ENCODE results near the gene IQSEC3.
A peak's percentile ranks its signal among the peaks of the same experiment; 100 is the strongest.
"Not testable (repeated sequence)": the region's sequence is repeated elsewhere in the genome, so short reads cannot be mapped to it uniquely, and the experiment has no call there.

IQSEC3 gene

GRCh38 chr12:180445-180844 is 113.9 kb downstream of the IQSEC3 start:
- no peak overlapping the region for H3K27ac ChIP-seq (ENCODE audit: low read length)
- peaks cover 10 to 15% of the 10 kb centered on the region in 2 donors for H3K27me3 ChIP-seq (ENCODE audit: control insufficient read depth in 1 of 2, insufficient read depth in 2 of 2, low read length in 2 of 2)
- no peaks in the 10 kb centered on the region for H3K36me3 ChIP-seq (ENCODE audit: control insufficient read depth in 2 of 2, insufficient read depth in 2 of 2, low read length in 2 of 2)
- H3K4me3 ChIP-seq (ENCODE audit: low read length in 2 of 2) = no peak overlapping the region
- H3K4me1 ChIP-seq (ENCODE audit: control insufficient read depth, insufficient read depth, low read length) = peaks cover 10% of the 10 kb centered on the region
- H3K9ac ChIP-seq (ENCODE audit: low read length in 2 of 2) = no peak overlapping the region
- H3K9me3 ChIP-seq (ENCODE audit: control insufficient read depth in 2 of 2, low read length in 2 of 2) = no peaks in the 10 kb centered on the region

DNA sequence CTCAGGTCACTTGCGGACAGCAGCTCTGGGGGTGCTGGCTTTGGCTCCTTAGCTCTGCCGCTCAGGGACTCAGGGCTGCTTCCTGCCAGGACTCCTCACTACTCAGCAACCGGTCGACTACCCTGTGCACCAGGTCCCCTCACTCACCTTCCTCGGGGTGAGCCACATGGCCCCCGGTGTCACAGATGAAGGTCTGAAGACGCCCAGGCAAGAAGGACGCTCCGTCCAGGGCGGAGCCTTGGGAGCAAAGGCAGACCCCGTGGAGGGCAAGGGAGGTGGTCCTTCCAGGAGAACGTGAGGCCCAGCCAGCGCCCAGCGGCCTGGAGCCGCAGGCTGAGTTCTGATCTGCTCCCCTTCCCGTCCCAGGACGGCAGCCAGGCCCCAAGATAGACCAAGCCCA is 115.4 kb downstream of the IQSEC3 start:
- Histone ChIP-seq H3K27ac (ENCODE audit: low read length) (no peak overlapping the region), H3K4me1 (ENCODE audit: control insufficient read depth, insufficient read depth, low read length) (peaks cover 5% of the 10 kb centered on the region), H3K4me3 (ENCODE audit: low read length in 2 of 2) (no peak overlapping the region)

DNA sequence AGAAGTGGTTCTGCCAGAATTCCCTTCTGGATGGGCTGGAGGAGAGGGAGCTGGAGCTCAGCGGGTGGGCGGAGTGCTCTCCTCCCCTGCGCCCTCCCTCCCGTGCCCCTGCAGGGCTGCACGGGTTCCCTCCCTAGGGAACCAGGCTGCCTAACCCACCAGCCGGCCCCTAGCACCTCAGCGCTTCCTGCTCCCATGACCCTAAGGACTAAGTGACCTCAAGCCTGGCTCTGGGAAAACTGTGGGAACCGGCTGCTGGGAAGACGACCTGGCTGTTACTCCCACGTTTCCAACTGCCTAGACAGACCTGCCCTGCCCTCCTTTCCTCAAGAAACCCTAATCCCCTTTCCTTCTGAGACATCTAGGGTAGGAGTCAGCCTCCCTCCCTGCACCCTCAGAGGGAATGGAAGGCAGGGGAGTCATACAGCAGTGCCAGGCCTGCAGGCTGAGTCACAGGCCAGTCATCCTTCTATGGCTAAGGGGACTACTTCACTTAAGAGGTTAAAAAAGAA is 115.9 kb downstream of the IQSEC3 start:
- Histone ChIP-seq H3K27me3 (ENCODE audit: control insufficient read depth in 1 of 2, insufficient read depth in 2 of 2, low read length in 2 of 2) (peaks cover 7 to 12% of the 10 kb centered on the region in 2 donors), H3K4me1 (ENCODE audit: control insufficient read depth, insufficient read depth, low read length) (peaks cover 4% of the 10 kb centered on the region), H3K27ac (ENCODE audit: low read length) (no peak overlapping the region), H3K9me3 (ENCODE audit: control insufficient read depth in 2 of 2, low read length in 2 of 2) (no peaks in the 10 kb centered on the region), H3K4me3 (ENCODE audit: low read length in 2 of 2) (no peak overlapping the region), H3K36me3 (ENCODE audit: control insufficient read depth in 2 of 2, insufficient read depth in 2 of 2, low read length in 2 of 2) (no peaks in the 10 kb centered on the region), H3K9ac (ENCODE audit: low read length in 2 of 2) (no peak overlapping the region)

More for the DNA sequence above, 115.4 kb downstream of the IQSEC3 start:
- peaks cover 8 to 15% of the 10 kb centered on the region in 2 donors for H3K27me3 ChIP-seq (ENCODE audit: control insufficient read depth in 1 of 2, insufficient read depth in 2 of 2, low read length in 2 of 2)
- H3K36me3 ChIP-seq (ENCODE audit: control insufficient read depth in 2 of 2, insufficient read depth in 2 of 2, low read length in 2 of 2) = no peaks in the 10 kb centered on the region
- H3K9ac ChIP-seq (ENCODE audit: low read length in 2 of 2) = no peak overlapping the region
- H3K9me3 ChIP-seq (ENCODE audit: control insufficient read depth in 2 of 2, low read length in 2 of 2) = no peaks in the 10 kb centered on the region

- H3K27ac ChIP-seq (ENCODE audit: low read length) = no peak overlapping the region
- H3K36me3 ChIP-seq (ENCODE audit: control insufficient read depth in 2 of 2, insufficient read depth in 2 of 2, low read length in 2 of 2) = no peaks in the 10 kb centered on the region
- peaks cover 0 to 2% of the 10 kb centered on the region in 2 donors for H3K27me3 ChIP-seq (ENCODE audit: control insufficient read depth in 1 of 2, insufficient read depth in 2 of 2, low read length in 2 of 2)
- H3K4me3 ChIP-seq (ENCODE audit: low read length in 2 of 2) = no peak overlapping the region
- H3K9me3 ChIP-seq (ENCODE audit: control insufficient read depth in 2 of 2, low read length in 2 of 2) = no peaks in the 10 kb centered on the region
- peaks cover 8% of the 10 kb centered on the region for H3K4me1 ChIP-seq (ENCODE audit: control insufficient read depth, insufficient read depth, low read length)
- no peak overlapping the region for H3K9ac ChIP-seq (ENCODE audit: low read length in 2 of 2)
These were observed 118.4 kb downstream of the IQSEC3 start for GRCh38 chr12:184811-185575.

DNA sequence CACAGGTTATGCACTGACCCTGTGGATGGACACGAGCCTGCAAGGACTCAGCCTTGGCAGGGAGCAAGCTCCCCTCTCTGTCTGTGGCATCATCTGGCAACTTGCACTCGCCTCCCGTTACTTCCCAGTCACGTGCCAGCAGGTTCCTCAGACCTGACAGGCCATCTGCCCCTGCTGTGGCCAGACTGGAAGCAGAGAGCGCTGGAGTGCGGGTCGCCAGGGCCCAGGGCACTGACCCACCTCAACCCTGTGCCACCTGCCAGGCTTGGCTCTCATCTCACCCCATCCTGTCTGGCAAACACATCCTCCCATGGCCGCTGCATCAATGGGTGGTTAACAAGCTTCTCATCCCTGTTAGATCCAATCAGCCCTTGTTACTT is 119.0 kb downstream of the IQSEC3 start:
- Histone ChIP-seq H3K4me1 (ENCODE audit: control insufficient read depth, insufficient read depth, low read length) (peaks cover 8% of the 10 kb centered on the region), H3K4me3 (ENCODE audit: low read length in 2 of 2) (no peak overlapping the region), H3K27ac (ENCODE audit: low read length) (no peak overlapping the region), H3K27me3 (ENCODE audit: control insufficient read depth in 1 of 2, insufficient read depth in 2 of 2, low read length in 2 of 2) (peaks cover 0 to 3% of the 10 kb centered on the region in 2 donors), H3K9me3 (ENCODE audit: control insufficient read depth in 2 of 2, low read length in 2 of 2) (no peaks in the 10 kb centered on the region), H3K36me3 (ENCODE audit: control insufficient read depth in 2 of 2, insufficient read depth in 2 of 2, low read length in 2 of 2) (no peaks in the 10 kb centered on the region), H3K9ac (ENCODE audit: low read length in 2 of 2) (no peak overlapping the region)

DNA sequence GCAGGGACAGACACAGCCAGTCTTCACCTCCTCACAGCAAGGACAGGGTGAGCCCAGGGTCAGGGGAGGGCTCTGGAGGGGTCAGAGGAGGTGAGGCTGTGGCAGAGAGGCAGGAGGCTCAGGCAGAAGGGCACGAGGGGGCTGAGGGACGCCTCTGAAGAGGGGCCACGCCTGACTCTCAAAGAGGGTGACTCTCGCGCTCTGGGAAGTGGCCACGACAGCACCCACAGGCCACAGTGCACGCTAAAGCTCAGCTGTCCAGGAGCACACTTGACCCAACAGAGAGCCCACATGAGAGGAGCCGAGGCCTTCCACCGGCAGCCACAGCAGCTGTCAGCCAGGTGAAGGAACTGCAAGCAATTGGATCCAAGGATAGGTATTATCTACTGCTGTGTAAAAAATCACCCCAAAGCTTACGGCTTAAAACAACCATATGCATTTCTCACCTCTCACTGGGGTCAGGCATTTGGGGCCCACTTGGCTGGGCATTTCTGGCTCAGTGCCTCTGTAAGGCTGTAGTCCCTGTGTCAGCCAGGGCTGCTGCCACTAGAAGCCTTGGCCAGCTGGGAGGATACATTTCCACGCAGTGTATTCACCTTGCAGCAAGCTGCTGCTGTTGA is 119.5 kb downstream of the IQSEC3 start:
- H3K36me3 ChIP-seq (ENCODE audit: control insufficient read depth in 2 of 2, insufficient read depth in 2 of 2, low read length in 2 of 2) = no peaks in the 10 kb centered on the region

DNA sequence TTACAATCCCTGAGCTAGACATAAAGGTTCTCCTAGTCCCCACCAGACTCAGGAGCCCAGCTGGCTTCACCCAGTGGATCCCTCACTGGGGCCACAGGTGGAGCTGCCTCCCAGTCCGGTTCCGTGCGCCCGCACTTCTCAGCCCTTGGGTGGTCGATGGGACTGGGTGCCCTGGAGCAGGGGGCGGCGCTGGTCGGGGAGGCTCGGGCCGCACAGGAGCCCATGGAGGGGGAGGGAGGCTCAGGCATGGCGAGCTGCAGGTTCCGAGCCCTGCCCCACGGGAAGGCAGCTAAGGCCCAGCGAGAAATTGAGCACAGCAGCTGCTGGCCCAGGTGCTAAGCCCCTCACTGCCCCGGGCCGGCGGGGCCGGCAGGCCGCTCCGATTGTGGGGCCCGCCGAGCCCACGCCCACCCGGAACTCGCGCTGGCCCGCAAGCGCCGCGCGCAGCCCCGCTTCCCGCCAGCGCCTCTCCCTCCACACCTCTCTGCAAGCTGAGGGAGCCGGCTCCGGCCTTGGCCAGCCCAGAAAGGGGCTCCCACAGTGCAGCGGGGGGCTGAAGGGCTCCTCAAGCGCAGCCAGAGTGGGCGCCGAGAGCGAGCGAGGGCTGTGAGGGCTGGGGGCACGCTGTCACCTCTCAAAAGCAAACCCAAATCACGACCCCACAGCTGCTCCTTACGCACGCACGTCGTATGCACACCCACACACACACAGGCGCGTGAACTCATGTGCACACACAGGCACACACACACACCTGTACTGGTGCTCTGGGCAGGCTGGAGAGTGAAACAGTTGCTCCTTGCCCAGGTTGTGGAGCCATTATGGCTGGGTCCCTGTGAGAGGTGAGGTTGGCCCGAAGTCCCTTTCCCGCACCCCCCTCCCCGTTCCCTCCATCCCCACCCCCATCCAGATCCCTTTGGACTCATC is 121.7 kb downstream of the IQSEC3 start:
- H3K4me1 ChIP-seq (ENCODE audit: control insufficient read depth, insufficient read depth, low read length); H3K36me3 ChIP-seq (ENCODE audit: control insufficient read depth in 2 of 2, insufficient read depth in 2 of 2, low read length in 2 of 2); H3K9me3 ChIP-seq (ENCODE audit: control insufficient read depth in 2 of 2, low read length in 2 of 2); H3K27ac ChIP-seq (ENCODE audit: low read length); H3K9ac ChIP-seq (ENCODE audit: low read length in 2 of 2): not testable (repeated sequence)
- Histone ChIP-seq H3K4me3 (ENCODE audit: low read length in 2 of 2) (peak overlapping the region; percentile 46 to 75), H3K27me3 (ENCODE audit: control insufficient read depth in 1 of 2, insufficient read depth in 2 of 2, low read length in 2 of 2) (peaks cover 0 to 15% of the 10 kb centered on the region in 2 donors)

More for the DNA sequence above, 119.5 kb downstream of the IQSEC3 start:
- H3K9ac ChIP-seq (ENCODE audit: low read length in 2 of 2) = no peak overlapping the region
- H3K4me3 ChIP-seq (ENCODE audit: low read length in 2 of 2) = no peak overlapping the region
- peaks cover 8% of the 10 kb centered on the region for H3K4me1 ChIP-seq (ENCODE audit: control insufficient read depth, insufficient read depth, low read length)
- H3K9me3 ChIP-seq (ENCODE audit: control insufficient read depth in 2 of 2, low read length in 2 of 2) = no peaks in the 10 kb centered on the region
- H3K27me3 ChIP-seq (ENCODE audit: control insufficient read depth in 1 of 2, insufficient read depth in 2 of 2, low read length in 2 of 2) = peaks cover 0 to 8% of the 10 kb centered on the region in 2 donors
- no peak overlapping the region for H3K27ac ChIP-seq (ENCODE audit: low read length)

DNA sequence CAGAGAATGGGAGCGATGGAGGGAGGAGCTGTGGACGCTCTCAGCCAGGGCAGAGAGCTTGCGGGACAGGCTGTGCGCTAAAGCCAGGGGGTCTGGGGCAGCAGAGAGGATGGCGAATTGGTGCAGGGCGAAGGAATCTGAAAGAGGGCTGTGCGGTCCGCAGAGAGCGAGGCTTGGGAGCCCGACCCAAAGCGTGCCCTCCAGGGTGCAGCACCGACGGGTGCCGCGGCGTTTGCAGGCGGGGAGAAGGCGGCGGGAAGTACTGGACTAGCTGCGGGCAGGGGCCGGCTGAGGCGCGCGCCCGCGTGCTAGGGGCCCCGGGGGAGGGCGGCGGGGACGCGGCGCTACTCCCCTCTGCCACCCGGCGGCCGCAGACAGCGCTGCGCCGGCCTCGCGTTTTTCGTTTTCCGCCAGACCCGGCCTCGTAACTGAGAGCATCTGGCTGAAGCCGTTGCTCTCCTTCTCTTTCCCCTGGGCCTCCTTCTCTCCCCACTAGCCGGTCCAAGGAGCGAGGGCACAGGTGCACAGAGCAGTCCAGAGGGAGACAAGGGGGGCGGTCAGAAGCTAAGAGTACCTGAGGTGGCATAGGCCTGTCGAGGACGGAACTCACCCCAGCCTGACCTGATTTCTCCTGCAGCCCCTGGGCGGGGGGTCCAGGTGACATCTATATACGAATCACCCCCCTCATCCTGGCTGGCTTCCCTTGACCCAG is 122.5 kb downstream of the IQSEC3 start:
- Histone ChIP-seq H3K27ac (ENCODE audit: low read length) (no peak overlapping the region), H3K4me1 (ENCODE audit: control insufficient read depth, insufficient read depth, low read length) (peaks cover 6% of the 10 kb centered on the region), H3K27me3 (ENCODE audit: control insufficient read depth in 1 of 2, insufficient read depth in 2 of 2, low read length in 2 of 2) (peaks cover 0 to 17% of the 10 kb centered on the region in 2 donors), H3K36me3 (ENCODE audit: control insufficient read depth in 2 of 2, insufficient read depth in 2 of 2, low read length in 2 of 2) (no peaks in the 10 kb centered on the region), H3K9me3 (ENCODE audit: control insufficient read depth in 2 of 2, low read length in 2 of 2) (no peaks in the 10 kb centered on the region), H3K4me3 (ENCODE audit: low read length in 2 of 2) (peak overlapping the region; percentile 46 to 75), H3K9ac (ENCODE audit: low read length in 2 of 2) (peak overlapping the region; percentile 21 to 58)

- peak overlapping the region; percentile 21 to 58 for H3K9ac ChIP-seq (ENCODE audit: low read length in 2 of 2)
- peak overlapping the region in 1 of 2 donors; percentile 75 for H3K4me3 ChIP-seq (ENCODE audit: low read length in 2 of 2)
These were observed 123.0 kb downstream of the IQSEC3 start for GRCh38 chr12:189622-189962.

DNA sequence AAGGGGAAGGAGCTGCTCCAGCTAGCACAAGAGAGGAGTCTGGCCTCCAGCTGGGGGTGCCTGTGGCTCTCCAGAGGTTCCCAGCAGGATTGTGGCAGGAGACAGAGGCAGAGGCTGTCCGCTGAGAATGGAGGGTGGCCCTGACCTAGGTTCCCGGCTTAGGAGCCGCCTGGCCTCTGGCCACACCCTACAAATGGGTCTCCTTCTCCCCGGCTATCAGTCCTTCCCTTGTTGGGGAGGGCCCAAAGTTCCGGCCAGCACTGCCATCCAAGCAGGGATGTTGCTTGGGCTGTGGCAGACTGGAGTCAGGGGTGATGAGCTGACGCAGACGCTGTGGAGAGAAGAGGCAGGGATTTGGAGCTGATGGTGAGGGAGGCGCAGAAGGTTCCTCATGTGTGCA is 124.3 kb downstream of the IQSEC3 start:
- no peak overlapping the region for H3K9ac ChIP-seq (ENCODE audit: low read length in 2 of 2)
- no peak overlapping the region for H3K27ac ChIP-seq (ENCODE audit: low read length)
- no peaks in the 10 kb centered on the region for H3K36me3 ChIP-seq (ENCODE audit: control insufficient read depth in 2 of 2, insufficient read depth in 2 of 2, low read length in 2 of 2)
- no peak overlapping the region for H3K4me3 ChIP-seq (ENCODE audit: low read length in 2 of 2)
- peaks cover 0 to 29% of the 10 kb centered on the region in 2 donors for H3K27me3 ChIP-seq (ENCODE audit: control insufficient read depth in 1 of 2, insufficient read depth in 2 of 2, low read length in 2 of 2)
- no peaks in the 10 kb centered on the region for H3K9me3 ChIP-seq (ENCODE audit: control insufficient read depth in 2 of 2, low read length in 2 of 2)
- H3K4me1 ChIP-seq (ENCODE audit: control insufficient read depth, insufficient read depth, low read length) = peaks cover 6% of the 10 kb centered on the region

More at GRCh38 chr12:189622-189962, 123.0 kb downstream of the IQSEC3 start:
- H3K4me1 ChIP-seq (ENCODE audit: control insufficient read depth, insufficient read depth, low read length) = peaks cover 6% of the 10 kb centered on the region
- H3K36me3 ChIP-seq (ENCODE audit: control insufficient read depth in 2 of 2, insufficient read depth in 2 of 2, low read length in 2 of 2) = no peaks in the 10 kb centered on the region
- H3K27ac ChIP-seq (ENCODE audit: low read length) = no peak overlapping the region
- H3K27me3 ChIP-seq (ENCODE audit: control insufficient read depth in 1 of 2, insufficient read depth in 2 of 2, low read length in 2 of 2) = peaks cover 0 to 22% of the 10 kb centered on the region in 2 donors
- no peaks in the 10 kb centered on the region for H3K9me3 ChIP-seq (ENCODE audit: control insufficient read depth in 2 of 2, low read length in 2 of 2)

All from stomach smooth muscle (tissue), 2 donors.